H7 (cell line): ENCODE data around the gene NRXN2. TPM values are rescaled to one million over a fixed set of nuclear protein-coding genes. Genes with fewer than 3 reads are reported as not detected.
"Not testable (repeated sequence)": the region's sequence is repeated elsewhere in the genome, so short reads cannot be mapped to it uniquely, and the experiment has no call there.

Source experiments
- DNase-seq: peaks from one replicate; pipeline ENCODE4 v3.0.0; 2012
- H3K27me3 ChIP-seq: 2 replicates; pipeline ENCODE4 v1.6.0; 2011; ENCODE audit warnings: mild to moderate bottlenecking, low read length; ENCODE audit not compliant: control insufficient read depth, insufficient read depth
- H3K36me3 ChIP-seq: replicated peaks from 2 replicates; pipeline ENCODE4 v1.5.1; 2011; ENCODE audit warnings: low read length; ENCODE audit not compliant: control insufficient read depth, insufficient read depth
- H3K4me3 ChIP-seq: 2 replicates; pipeline ENCODE4 v1.5.1; 2011; ENCODE audit warnings: low read depth, mild to moderate bottlenecking, control low read depth, low read length, moderate library complexity; ENCODE audit not compliant: insufficient read depth
- total RNA-seq: library from RNA; depleted of rRNA; stranded (reverse); fragments of >200 nt; shearing (Covaris generic); gene quantifications from 2 replicates; pipeline ENCODE4 v1.2.3, GENCODE V29; 2014

Gene NRXN2
- total RNA-seq, 1 experiment from 2014 or later: 1.9 TPM

DNA sequence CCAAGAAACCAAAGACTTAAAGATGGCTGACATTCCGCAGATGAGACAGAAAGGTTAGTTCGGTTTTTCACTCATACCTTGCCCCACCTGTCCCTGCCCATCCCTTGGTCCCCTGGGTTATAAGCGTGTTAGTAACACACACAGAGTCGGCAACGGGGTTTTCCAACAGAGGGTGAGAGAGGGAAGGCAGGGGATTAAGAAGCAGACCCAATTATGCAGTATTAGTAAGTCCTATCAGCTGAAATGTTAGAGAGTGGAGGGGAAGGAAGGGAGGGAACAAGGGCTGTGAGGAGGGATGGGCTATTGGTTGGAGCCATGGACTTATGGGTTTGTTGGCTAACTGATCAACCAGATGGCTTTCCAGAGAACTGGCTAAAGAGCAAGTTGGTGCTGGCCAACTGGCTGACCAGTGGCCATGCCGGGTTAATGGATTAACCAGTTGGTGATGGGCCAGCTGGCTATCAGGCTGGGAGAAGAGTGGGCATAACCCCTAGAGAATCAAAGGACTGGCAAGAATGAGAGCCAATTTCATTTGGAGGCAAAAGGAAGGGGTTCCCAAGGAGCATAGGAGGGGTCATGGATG lies 45.5 kb downstream of the NRXN2 start:
- Histone ChIP-seq H3K27me3 (peaks cover 1% of the 10 kb centered on the region; the same call in 1 of the 2 replicates), H3K4me3 (no peak overlapping the region), H3K36me3 (no peaks in the 10 kb centered on the region)
- no peak for DNase-seq

DNA sequence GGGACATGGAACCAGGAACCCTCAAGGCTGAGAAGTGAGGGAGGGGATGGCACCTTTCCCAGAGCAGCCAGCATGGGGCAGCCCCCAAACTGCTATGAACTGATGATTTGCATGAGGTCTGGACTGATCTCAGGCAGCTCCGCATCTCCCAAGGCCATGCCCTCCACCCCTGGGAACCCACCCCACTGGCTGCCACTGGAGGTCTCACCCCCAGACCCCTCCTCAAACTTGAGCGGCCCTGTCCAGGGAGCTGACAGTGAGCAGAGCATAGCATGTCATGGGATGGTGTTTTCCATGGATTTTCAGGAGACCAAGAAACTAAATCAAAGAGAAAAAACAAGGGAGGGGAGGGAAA lies 46.8 kb downstream of the NRXN2 start:
- no peak for DNase-seq
- Histone ChIP-seq H3K36me3 (no peaks in the 10 kb centered on the region), H3K27me3 (peaks cover 1% of the 10 kb centered on the region; the same call in 1 of the 2 replicates), H3K4me3 (no peak overlapping the region)

DNA sequence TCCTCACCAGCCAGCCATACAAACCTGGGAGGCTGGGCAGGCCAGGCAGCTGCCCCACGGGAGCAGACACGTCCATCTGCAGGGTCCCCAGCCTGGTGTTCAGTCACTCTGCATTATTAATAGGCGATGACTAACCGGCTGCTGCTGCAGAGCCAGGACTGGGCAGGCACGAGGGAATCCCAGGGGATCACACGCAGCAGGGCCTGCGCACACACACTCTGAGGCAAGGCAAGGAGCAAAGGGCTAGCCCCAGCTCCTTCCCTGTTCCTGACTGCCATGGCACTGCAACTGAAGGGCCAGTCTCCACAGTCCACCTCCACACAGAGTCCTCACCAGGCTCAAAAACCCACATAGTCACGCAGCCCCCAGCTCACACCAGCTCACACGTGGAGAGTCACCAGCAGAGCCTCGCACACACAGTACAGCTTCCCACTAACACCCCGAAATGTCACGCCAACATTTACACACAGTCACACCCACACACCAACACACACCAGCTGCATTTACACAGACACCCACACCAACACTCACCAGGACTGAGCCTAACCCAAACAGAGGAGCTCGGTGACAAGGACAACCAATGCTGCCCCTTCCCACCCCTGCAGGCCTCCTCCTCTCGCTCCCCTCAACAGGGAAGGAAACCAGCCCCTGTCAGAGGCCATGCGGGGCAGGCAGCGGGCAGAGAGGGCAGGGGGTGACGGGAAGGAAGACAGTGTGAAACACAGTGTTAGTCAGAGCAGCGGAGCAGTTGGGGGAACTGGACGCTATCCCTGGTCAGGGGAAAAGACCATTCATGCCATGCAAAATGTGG lies 47.3 kb downstream of the NRXN2 start:
- H3K36me3 ChIP-seq: no peaks in the 10 kb centered on the region
- DNase-seq: no peak
- H3K4me3 ChIP-seq: no peak overlapping the region
- peaks cover 1% of the 10 kb centered on the region; the same call in 1 of the 2 replicates for H3K27me3 ChIP-seq

DNA sequence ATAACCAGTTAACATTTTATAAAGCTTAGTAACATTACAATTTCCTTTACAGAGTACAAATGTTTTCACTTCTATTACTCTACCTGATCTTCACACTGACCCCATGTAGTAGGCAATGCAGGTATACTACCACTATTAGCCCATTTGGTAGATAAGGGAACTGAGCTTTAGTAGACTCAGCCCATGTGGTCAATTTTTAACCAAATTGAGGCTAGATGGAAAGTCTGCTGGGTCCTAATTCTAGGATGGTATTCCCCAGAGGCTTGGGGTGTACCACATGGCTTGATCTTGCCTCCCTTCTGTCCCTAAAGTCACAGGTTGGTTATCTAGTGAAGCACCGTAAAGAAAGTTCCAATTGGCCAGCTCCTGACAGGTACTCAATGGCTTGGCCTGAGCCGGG lies 48.2 kb downstream of the NRXN2 start:
- no peaks in the 10 kb centered on the region for H3K36me3 ChIP-seq
- no peak overlapping the region for H3K4me3 ChIP-seq
- peaks cover 1% of the 10 kb centered on the region; the same call in 1 of the 2 replicates for H3K27me3 ChIP-seq
- no peak for DNase-seq

DNA sequence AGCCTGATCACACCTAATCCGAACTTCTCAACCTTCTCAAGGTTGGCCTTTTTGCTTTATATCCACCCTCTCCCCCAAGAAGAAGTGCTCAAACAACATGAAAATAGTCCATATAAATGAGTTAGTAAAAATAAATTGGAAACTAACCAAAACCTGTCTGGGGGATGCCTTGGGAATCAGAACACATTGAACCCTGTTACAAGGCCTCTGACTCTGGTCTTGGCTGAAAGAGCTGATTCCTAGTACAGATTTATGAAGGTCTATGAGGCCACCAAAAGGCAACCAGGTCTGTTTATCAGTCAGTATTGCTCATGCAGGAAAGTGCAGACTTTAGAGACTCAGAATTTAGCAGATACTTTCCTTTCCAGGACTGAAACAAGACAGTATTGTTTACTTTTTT lies 49.7 kb downstream of the NRXN2 start:
- H3K4me3 ChIP-seq: no peak overlapping the region
- H3K27me3 ChIP-seq: no peaks in the 10 kb centered on the region; the same call in 1 of the 2 replicates
- no peak for DNase-seq
- H3K36me3 ChIP-seq: no peaks in the 10 kb centered on the region

DNA sequence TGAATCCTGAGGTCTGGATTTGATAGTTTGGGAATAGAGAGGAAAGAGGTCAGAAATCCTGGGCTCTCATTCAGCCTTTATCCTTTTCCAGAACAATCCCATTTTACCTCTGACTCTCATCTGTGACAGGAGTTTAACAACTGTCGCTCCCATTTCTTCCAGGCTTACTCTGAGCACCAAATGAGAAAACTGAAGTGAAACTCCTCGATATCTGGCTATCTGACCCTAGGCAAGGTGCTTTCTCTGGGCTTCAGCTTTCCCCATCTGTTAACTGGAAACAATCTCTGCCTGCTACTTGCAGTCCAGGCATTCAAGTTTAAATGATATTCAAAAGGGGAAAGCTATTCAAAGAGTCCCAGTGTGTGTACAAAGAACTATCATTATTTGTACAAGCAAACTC lies 50.1 kb downstream of the NRXN2 start:
- no peaks in the 10 kb centered on the region for H3K36me3 ChIP-seq
- DNase-seq: no peak
- H3K4me3 ChIP-seq: no peak overlapping the region
- no peaks in the 10 kb centered on the region; the same call in 1 of the 2 replicates for H3K27me3 ChIP-seq

DNA sequence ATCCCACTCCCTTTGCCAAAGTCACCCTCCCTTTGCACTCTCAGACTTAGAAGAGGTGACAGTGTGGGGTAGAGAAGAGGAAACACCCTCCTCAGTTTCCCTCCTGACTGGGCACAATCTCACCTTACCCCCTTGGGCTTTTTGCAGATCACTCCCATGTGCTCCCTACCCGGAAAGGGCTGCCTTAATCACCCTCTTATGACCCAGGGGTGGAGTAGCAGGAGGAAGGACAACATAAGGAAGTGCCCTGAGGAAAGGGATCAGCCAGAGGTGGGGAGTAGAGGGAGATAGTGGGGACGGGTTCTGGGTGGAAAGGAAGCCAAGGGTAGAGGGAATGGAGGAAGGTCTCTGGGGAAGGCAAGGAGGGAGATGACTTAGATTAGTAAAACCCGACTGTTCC lies 52.0 kb downstream of the NRXN2 start:
- no peaks in the 10 kb centered on the region; the same call in 1 of the 2 replicates for H3K27me3 ChIP-seq
- DNase-seq: no peak
- H3K36me3 ChIP-seq: no peaks in the 10 kb centered on the region
- no peak overlapping the region for H3K4me3 ChIP-seq

DNA sequence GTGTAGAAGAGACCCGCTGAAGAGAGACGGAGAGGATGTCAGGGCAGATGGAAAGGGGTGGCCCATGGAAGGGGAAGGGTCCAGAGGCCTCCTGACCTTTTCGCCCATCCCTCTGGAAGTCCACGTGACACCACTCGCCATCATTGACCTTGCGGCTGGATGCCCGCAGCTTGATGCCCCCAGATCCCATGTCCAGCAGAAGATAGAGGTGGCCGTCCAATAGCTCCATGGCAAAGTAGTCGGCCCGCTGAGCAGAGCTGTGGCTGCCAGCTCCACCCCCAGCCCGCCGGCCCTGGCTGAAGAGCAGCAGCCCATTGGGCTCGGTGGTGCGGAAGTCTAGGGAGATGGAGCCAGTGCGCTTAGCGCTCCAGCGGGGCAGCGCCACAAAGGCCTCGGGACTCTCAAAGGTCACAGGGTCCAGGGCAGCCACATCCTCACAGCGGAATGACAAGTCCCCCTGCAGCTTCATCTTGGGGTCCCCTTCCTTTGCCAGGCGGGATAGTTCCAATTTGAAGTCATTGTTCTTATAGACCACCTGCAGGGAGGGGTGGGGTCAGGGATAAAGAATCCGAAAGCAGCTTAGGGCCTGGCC lies 55.7 kb downstream of the NRXN2 start:
- DNase-seq: peak; percentile 73
- Histone ChIP-seq H3K36me3 (no peaks in the 10 kb centered on the region), H3K27me3 (no peaks in the 10 kb centered on the region; the same call in 1 of the 2 replicates), H3K4me3 (no peak overlapping the region)

DNA sequence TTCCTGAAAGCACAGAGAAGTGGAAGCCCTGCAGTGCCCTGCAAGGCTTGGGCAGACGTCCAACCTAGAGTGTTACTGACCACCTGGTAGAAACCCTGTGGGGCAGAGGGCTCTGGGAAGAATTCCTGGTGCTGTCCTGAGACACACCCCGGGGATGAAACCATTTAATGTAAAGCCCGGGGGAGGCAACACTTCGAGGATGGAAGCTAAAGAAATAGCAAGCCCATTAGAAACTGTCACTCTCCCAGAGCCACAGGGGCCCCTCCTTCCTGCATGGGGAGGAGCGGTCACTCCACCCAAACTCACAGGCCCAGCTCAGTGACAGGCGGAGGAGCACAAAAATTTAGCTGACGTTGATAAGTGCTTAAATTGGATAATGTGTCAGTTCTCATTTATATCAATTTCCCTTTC lies 57.6 kb downstream of the NRXN2 start:
- no peaks in the 10 kb centered on the region for H3K36me3 ChIP-seq
- peak; percentile 50 for DNase-seq
- H3K27me3 ChIP-seq: no peaks in the 10 kb centered on the region; the same call in 1 of the 2 replicates
- H3K4me3 ChIP-seq: no peak overlapping the region

DNA sequence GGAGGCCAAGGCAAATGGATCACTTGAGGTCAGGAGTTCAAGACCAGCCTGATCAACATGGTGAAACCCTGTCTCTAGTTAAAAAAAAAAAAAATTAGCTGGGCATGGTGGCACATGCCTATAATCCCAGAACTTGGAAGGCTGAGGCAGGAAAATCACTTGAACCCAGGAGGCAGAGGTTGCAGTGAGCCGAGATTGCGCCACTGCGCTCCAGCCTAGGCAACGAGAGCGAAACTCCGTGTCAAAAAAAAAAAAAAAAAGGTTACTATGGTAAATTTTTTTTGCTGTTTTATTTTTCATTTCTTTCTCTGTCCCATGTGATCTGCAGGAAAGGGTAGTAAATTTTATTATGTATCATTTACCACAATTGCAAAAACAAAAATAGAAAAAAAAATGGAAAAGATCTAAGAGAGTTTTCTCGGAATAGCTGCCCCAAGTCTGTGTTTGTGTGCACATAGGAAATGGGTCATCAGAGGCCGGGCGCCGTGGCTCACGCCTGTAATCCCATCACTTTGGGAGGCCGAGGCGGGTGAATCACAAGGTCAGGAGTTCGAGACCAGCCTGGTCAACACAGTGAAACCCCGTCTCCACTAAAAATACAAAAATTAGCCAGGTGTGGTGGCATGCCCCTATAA lies 58.6 kb downstream of the NRXN2 start:
- not testable (repeated sequence) for DNase-seq, H3K4me3 ChIP-seq, H3K36me3 ChIP-seq, H3K27me3 ChIP-seq

DNA sequence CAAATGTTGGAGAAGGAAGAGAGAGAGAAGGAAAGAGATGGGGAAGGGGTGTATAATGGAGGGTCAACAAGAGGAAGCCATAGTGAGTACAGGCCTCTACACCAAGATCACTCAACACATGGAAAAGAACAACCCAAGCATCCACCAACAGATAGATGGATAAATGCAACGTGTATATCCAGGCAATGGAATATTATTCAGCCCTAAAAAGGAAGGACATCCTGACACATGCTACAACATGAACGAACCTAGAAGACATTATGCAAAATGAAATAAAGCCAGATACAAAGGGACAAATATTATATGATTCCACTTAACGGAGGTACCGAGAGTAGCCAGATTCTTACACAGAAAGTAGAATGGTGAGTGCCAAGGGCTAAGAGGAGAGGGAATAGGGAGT lies 59.3 kb downstream of the NRXN2 start:
- no peak for DNase-seq
- no peak overlapping the region for H3K4me3 ChIP-seq

DNA sequence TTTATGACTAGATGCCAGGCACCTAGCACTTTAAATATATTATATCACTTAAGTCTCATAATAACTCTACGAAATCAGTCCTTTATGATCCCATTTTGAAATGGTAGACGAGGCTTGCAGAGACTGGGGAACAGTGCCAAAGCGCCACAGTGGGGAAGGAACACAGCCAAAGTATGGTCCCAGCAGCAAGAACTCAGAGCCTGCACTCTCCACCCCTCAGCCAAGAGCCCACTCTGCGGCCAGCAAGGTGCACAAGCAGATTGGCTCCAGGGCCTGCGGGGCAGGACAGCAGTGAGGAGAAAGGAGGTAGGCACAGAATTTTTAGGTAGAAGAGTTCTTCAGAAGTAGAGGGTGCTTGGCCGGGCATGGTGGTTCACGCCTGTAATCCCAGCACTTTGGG lies 61.4 kb downstream of the NRXN2 start:
- no peak overlapping the region for H3K4me3 ChIP-seq
- no peak for DNase-seq
- H3K27me3 ChIP-seq: no peaks in the 10 kb centered on the region
- H3K36me3 ChIP-seq: no peaks in the 10 kb centered on the region

More for the DNA sequence above, 59.3 kb downstream of the NRXN2 start:
- Histone ChIP-seq H3K27me3 (no peaks in the 10 kb centered on the region), H3K36me3 (no peaks in the 10 kb centered on the region)

DNA sequence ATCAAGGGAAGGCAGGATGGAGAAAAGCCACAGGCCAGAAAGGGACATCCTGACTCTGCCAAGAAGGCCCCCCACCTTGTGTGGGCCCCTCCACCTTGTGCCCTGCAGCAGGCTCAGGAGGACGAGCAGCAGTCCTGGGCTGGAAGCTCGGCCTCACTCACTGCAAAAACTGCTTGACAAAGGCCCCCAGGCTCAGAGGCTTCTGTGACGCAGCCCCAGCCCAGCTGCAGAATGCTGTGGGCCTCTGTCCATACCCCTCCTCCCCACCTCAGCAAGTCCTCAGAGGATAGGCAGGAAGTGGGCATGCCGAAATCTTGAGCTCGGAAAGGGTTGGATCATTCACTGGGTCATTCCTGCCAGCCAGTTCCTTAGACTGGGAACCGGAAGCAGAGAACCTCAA lies 61.9 kb downstream of the NRXN2 start:
- Histone ChIP-seq H3K27me3 (no peaks in the 10 kb centered on the region), H3K4me3 (no peak overlapping the region), H3K36me3 (no peaks in the 10 kb centered on the region)
- DNase-seq: no peak

DNA sequence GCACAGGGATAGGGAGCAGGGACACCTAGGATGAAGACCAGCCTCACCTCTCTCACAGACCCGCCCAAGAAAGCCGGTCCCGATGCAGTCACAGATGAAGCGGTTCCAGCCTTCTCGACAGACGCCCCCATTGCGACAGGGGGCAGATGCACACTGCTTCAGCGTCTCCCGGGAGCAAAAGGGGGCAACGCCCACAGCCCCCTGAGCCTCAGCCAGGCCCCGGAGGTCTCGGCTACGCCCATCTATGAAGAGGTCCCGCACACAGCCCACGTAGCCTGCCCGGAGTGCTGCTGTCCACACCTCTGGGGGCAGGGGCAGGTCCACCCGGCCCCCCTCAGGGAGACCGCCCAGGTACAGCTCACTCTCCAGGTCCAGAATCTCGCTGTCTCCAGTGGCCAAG lies 62.3 kb downstream of the NRXN2 start:
- Histone ChIP-seq H3K27me3 (no peaks in the 10 kb centered on the region), H3K36me3 (no peaks in the 10 kb centered on the region), H3K4me3 (no peak overlapping the region)
- DNase-seq: peak; percentile 51

DNA sequence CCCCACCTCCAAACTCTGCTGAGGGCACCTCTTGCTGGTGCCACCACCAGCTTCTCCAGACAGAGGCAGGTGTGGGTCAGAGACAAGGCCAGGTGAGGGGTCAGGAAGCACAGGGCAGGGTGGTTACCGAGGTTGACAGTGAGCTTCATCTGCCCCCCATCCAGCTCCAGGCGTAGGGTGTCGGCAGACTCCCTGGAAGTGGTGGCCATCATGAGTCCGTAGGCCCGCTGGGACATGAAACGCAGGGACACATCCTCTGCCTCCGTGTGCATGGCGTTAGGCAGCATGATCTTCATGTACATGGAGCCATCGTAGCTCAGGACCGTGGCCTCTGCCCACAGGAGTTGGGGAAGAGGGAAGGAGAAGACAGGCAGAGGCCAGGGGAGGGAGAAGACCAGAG lies 62.8 kb downstream of the NRXN2 start:
- no peak for DNase-seq
- H3K4me3 ChIP-seq: no peak overlapping the region
- no peaks in the 10 kb centered on the region for H3K27me3 ChIP-seq
- no peaks in the 10 kb centered on the region for H3K36me3 ChIP-seq
